ENCODE measurements around the gene TUBE1.

Gene TUBE1

GRCh38 chr6:112117554-112117953 is 30.3 kb upstream of the TUBE1 start:
- H3K4me3 ChIP-seq (ENCODE audit: low read length), result no peak overlapping the region
- H3K27ac ChIP-seq (ENCODE audit: low read length), result no peak overlapping the region

GRCh38 chr6:112116221-112116620 is 28.9 kb upstream of the TUBE1 start:
- Histone ChIP-seq H3K36me3 (replicated peaks; ENCODE audit: insufficient read depth, low read length) (no peaks in the 10 kb centered on the region), H3K27ac (ENCODE audit: low read length) (no peak overlapping the region), H3K79me2 (ENCODE audit: low read length) (no peaks in the 10 kb centered on the region), H3F3A (ENCODE audit: insufficient read depth, low read length) (no peaks in the 10 kb centered on the region), H3K9ac (ENCODE audit: low read length) (no peak overlapping the region), H3K9me3 (replicated peaks; ENCODE audit: insufficient read depth, low read length) (no peaks in the 10 kb centered on the region), H3K27me3 (replicated peaks; ENCODE audit: insufficient read depth, low read length) (no peaks in the 10 kb centered on the region), H3K4me1 (ENCODE audit: low read length) (peaks cover 5% of the 10 kb centered on the region; the same call in 1 of the 2 replicates), H3K4me2 (ENCODE audit: low read depth, low read length) (no peak overlapping the region), H2AFZ (ENCODE audit: low read length) (no peak overlapping the region), H3K4me3 (ENCODE audit: low read length) (no peak overlapping the region), H4K20me1 (ENCODE audit: insufficient read depth, low read length) (no peaks in the 10 kb centered on the region), H3K9me2 (replicated peaks; ENCODE audit: insufficient read depth, low read length) (no peaks in the 10 kb centered on the region)
- no peak for DNase-seq
- TF ChIP-seq EZH2 (optimal IDR thresholded peaks at IDR 0.05; ENCODE audit: low read depth, low read length) (no peak), EZH2phosphoT487 (IDR thresholded peaks at IDR 0.05; ENCODE audit: low read length) (no peak), CTCF (IDR thresholded peaks at IDR 0.05; ENCODE audit: low read length) (no peak)

More at GRCh38 chr6:112117554-112117953, 30.3 kb upstream of the TUBE1 start:
- Histone ChIP-seq H3K36me3 (replicated peaks; ENCODE audit: insufficient read depth, low read length) (no peaks in the 10 kb centered on the region), H3K27me3 (replicated peaks; ENCODE audit: insufficient read depth, low read length) (no peaks in the 10 kb centered on the region), H4K20me1 (ENCODE audit: insufficient read depth, low read length) (no peaks in the 10 kb centered on the region), H3K9me2 (replicated peaks; ENCODE audit: insufficient read depth, low read length) (no peaks in the 10 kb centered on the region), H2AFZ (ENCODE audit: low read length) (no peak overlapping the region), H3K79me2 (ENCODE audit: low read length) (no peaks in the 10 kb centered on the region), H3K4me1 (ENCODE audit: low read length) (peaks cover 5% of the 10 kb centered on the region; the same call in 1 of the 2 replicates), H3K9me3 (replicated peaks; ENCODE audit: insufficient read depth, low read length) (no peaks in the 10 kb centered on the region), H3K9ac (ENCODE audit: low read length) (no peak overlapping the region), H3F3A (ENCODE audit: insufficient read depth, low read length) (no peaks in the 10 kb centered on the region), H3K4me2 (ENCODE audit: low read depth, low read length) (no peak overlapping the region)
- no peak for TF ChIP-seq CTCF (IDR thresholded peaks at IDR 0.05; ENCODE audit: low read length)
- no peak for TF ChIP-seq EZH2phosphoT487 (IDR thresholded peaks at IDR 0.05; ENCODE audit: low read length)
- TF ChIP-seq EZH2 (optimal IDR thresholded peaks at IDR 0.05; ENCODE audit: low read depth, low read length), result no peak
- DNase-seq, result no peak

GRCh38 chr6:112114577-112115223 is 27.4 kb upstream of the TUBE1 start:
- Histone ChIP-seq H3K27me3 (replicated peaks; ENCODE audit: insufficient read depth, low read length) (no peaks in the 10 kb centered on the region), H3F3A (ENCODE audit: insufficient read depth, low read length) (no peaks in the 10 kb centered on the region), H3K79me2 (ENCODE audit: low read length) (no peaks in the 10 kb centered on the region), H3K9me3 (replicated peaks; ENCODE audit: insufficient read depth, low read length) (no peaks in the 10 kb centered on the region), H3K4me2 (ENCODE audit: low read depth, low read length) (no peak overlapping the region), H3K4me1 (ENCODE audit: low read length) (peaks cover 5% of the 10 kb centered on the region; the same call in 1 of the 2 replicates), H3K27ac (ENCODE audit: low read length) (no peak overlapping the region), H3K36me3 (replicated peaks; ENCODE audit: insufficient read depth, low read length) (no peaks in the 10 kb centered on the region), H2AFZ (ENCODE audit: low read length) (no peak overlapping the region), H3K9ac (ENCODE audit: low read length) (no peak overlapping the region), H3K4me3 (ENCODE audit: low read length) (no peak overlapping the region), H4K20me1 (ENCODE audit: insufficient read depth, low read length) (no peaks in the 10 kb centered on the region), H3K9me2 (replicated peaks; ENCODE audit: insufficient read depth, low read length) (no peaks in the 10 kb centered on the region)
- TF ChIP-seq EZH2phosphoT487 (IDR thresholded peaks at IDR 0.05; ENCODE audit: low read length), result no peak
- no peak for DNase-seq

- no peak for DNase-seq
- H3K27me3 ChIP-seq (replicated peaks; ENCODE audit: insufficient read depth, low read length), result no peaks in the 10 kb centered on the region
- H3K9me3 ChIP-seq (replicated peaks; ENCODE audit: insufficient read depth, low read length), result no peaks in the 10 kb centered on the region
- no peaks in the 10 kb centered on the region for H3K36me3 ChIP-seq (replicated peaks; ENCODE audit: insufficient read depth, low read length)
- TF ChIP-seq EZH2phosphoT487 (IDR thresholded peaks at IDR 0.05; ENCODE audit: low read length), result no peak
- no peak for TF ChIP-seq EZH2 (optimal IDR thresholded peaks at IDR 0.05; ENCODE audit: low read depth, low read length)
- TF ChIP-seq CTCF (IDR thresholded peaks at IDR 0.05; ENCODE audit: low read length), result no peak
- no peak overlapping the region for H2AFZ ChIP-seq (ENCODE audit: low read length)
- peaks cover 5% of the 10 kb centered on the region; the same call in 1 of the 2 replicates for H3K4me1 ChIP-seq (ENCODE audit: low read length)
- H3K27ac ChIP-seq (ENCODE audit: low read length), result no peak overlapping the region
- no peaks in the 10 kb centered on the region for H4K20me1 ChIP-seq (ENCODE audit: insufficient read depth, low read length)
- H3K4me2 ChIP-seq (ENCODE audit: low read depth, low read length), result no peak overlapping the region
- H3F3A ChIP-seq (ENCODE audit: insufficient read depth, low read length), result no peaks in the 10 kb centered on the region
- no peak overlapping the region for H3K4me3 ChIP-seq (ENCODE audit: low read length)
- no peak overlapping the region for H3K9ac ChIP-seq (ENCODE audit: low read length)
- no peaks in the 10 kb centered on the region for H3K9me2 ChIP-seq (replicated peaks; ENCODE audit: insufficient read depth, low read length)
- H3K79me2 ChIP-seq (ENCODE audit: low read length), result no peaks in the 10 kb centered on the region
Observed at GRCh38 chr6:112113918-112114317, 26.6 kb upstream of the TUBE1 start.
